ENCODE results near the gene TNFRSF18. TPM values are rescaled to one million over a fixed set of nuclear protein-coding genes. Genes with fewer than 3 reads are reported as not detected.

TNFRSF18 gene
- total and polyA plus RNA-seq, 2 donors = 0.77 TPM; not detected in 1

GRCh38 chr1:1206966-1207531 is 657 bp upstream of the TNFRSF18 start:
- H3K36me3 ChIP-seq (ENCODE audit: insufficient read depth) = no peaks in the 10 kb centered on the region
- 72% methylated on average over 19 of the region's 19 CpGs for WGBS
- no peak for DNase-seq (ENCODE audit: extremely low spot score)
- H3K4me1 ChIP-seq (ENCODE audit: insufficient read depth) = no peaks in the 10 kb centered on the region
- H3K27ac ChIP-seq (ENCODE audit: low read depth) = no peak overlapping the region
- no peak overlapping the region for H3K4me3 ChIP-seq (ENCODE audit: low read depth, low read length)

GRCh38 chr1:1205769-1206375 is 520 bp downstream of the TNFRSF18 start:
- H3K4me3 ChIP-seq (ENCODE audit: low read depth, low read length) = peak overlapping the region; percentile 4

GRCh38 chr1:1204998-1205768 is 1.2 kb downstream of the TNFRSF18 start:
- 87% methylated on average over 19 of the region's 19 CpGs for WGBS
- Histone ChIP-seq H3K4me3 (ENCODE audit: low read depth, low read length) (no peak overlapping the region), H3K27ac (ENCODE audit: low read depth) (no peak overlapping the region), H3K36me3 (ENCODE audit: insufficient read depth) (no peaks in the 10 kb centered on the region), H3K4me1 (ENCODE audit: insufficient read depth) (no peaks in the 10 kb centered on the region)
- no peak for DNase-seq (ENCODE audit: extremely low spot score)

More at GRCh38 chr1:1205769-1206375, 520 bp downstream of the TNFRSF18 start:
- Histone ChIP-seq H3K36me3 (ENCODE audit: insufficient read depth) (no peaks in the 10 kb centered on the region), H3K27ac (ENCODE audit: low read depth) (no peak overlapping the region), H3K4me1 (ENCODE audit: insufficient read depth) (no peaks in the 10 kb centered on the region)
- no peak for DNase-seq (ENCODE audit: extremely low spot score)
- WGBS = 33% methylated on average over 31 of the region's 31 CpGs

- H3K36me3 ChIP-seq (ENCODE audit: insufficient read depth) = no peaks in the 10 kb centered on the region
- WGBS = 91% methylated on average over 8 of the region's 8 CpGs
- no peak for DNase-seq (ENCODE audit: extremely low spot score)
- H3K27ac ChIP-seq (ENCODE audit: low read depth) = no peak overlapping the region
- H3K4me1 ChIP-seq (ENCODE audit: insufficient read depth) = no peaks in the 10 kb centered on the region
- no peak overlapping the region for H3K4me3 ChIP-seq (ENCODE audit: low read depth, low read length)
Observed at GRCh38 chr1:1204425-1204920, 1.9 kb downstream of the TNFRSF18 start.

GRCh38 chr1:1203561-1204424 is 2.6 kb downstream of the TNFRSF18 start:
- Histone ChIP-seq H3K4me3 (ENCODE audit: low read depth, low read length) (no peak overlapping the region), H3K36me3 (ENCODE audit: insufficient read depth) (no peaks in the 10 kb centered on the region), H3K4me1 (ENCODE audit: insufficient read depth) (no peaks in the 10 kb centered on the region), H3K27ac (ENCODE audit: low read depth) (no peak overlapping the region)
- 79% methylated on average over 49 of the region's 49 CpGs for WGBS
- DNase-seq (ENCODE audit: extremely low spot score) = no peak

GRCh38 chr1:1202831-1203560 is 3.4 kb downstream of the TNFRSF18 start:
- no peak overlapping the region for H3K27ac ChIP-seq (ENCODE audit: low read depth)
- H3K36me3 ChIP-seq (ENCODE audit: insufficient read depth) = no peaks in the 10 kb centered on the region
- DNase-seq (ENCODE audit: extremely low spot score) = no peak
- H3K4me3 ChIP-seq (ENCODE audit: low read depth, low read length) = no peak overlapping the region
- H3K4me1 ChIP-seq (ENCODE audit: insufficient read depth) = no peaks in the 10 kb centered on the region
- WGBS = 74% methylated on average over 27 of the region's 27 CpGs

GRCh38 chr1:1200876-1201810 is 5.2 kb downstream of the TNFRSF18 start:
- WGBS = 1% methylated on average over 108 of the region's 109 CpGs
- no peak for DNase-seq (ENCODE audit: extremely low spot score)
- no peaks in the 10 kb centered on the region for H3K4me1 ChIP-seq (ENCODE audit: insufficient read depth)
- H3K27ac ChIP-seq (ENCODE audit: low read depth) = no peak overlapping the region
- H3K36me3 ChIP-seq (ENCODE audit: insufficient read depth) = no peaks in the 10 kb centered on the region
- peak overlapping the region; percentile 42 for H3K4me3 ChIP-seq (ENCODE audit: low read depth, low read length)

GRCh38 chr1:1199961-1200875 is 6.2 kb downstream of the TNFRSF18 start:
- H3K27ac ChIP-seq (ENCODE audit: low read depth) = no peak overlapping the region
- H3K36me3 ChIP-seq (ENCODE audit: insufficient read depth) = no peaks in the 10 kb centered on the region
- DNase-seq (ENCODE audit: extremely low spot score) = no peak
- no peaks in the 10 kb centered on the region for H3K4me1 ChIP-seq (ENCODE audit: insufficient read depth)
- 80% methylated on average over 31 of the region's 31 CpGs for WGBS
- H3K4me3 ChIP-seq (ENCODE audit: low read depth, low read length) = no peak overlapping the region

- H3K4me1 ChIP-seq (ENCODE audit: insufficient read depth) = no peaks in the 10 kb centered on the region
- WGBS = 88% methylated on average over 22 of the region's 22 CpGs
- no peaks in the 10 kb centered on the region for H3K36me3 ChIP-seq (ENCODE audit: insufficient read depth)
- no peak for DNase-seq (ENCODE audit: extremely low spot score)
- no peak overlapping the region for H3K27ac ChIP-seq (ENCODE audit: low read depth)
- no peak overlapping the region for H3K4me3 ChIP-seq (ENCODE audit: low read depth, low read length)
Observed at GRCh38 chr1:1199141-1199960, 7.0 kb downstream of the TNFRSF18 start.

- Histone ChIP-seq H3K4me3 (ENCODE audit: low read depth, low read length) (no peak overlapping the region), H3K4me1 (ENCODE audit: insufficient read depth) (no peaks in the 10 kb centered on the region), H3K36me3 (ENCODE audit: insufficient read depth) (no peaks in the 10 kb centered on the region), H3K27ac (ENCODE audit: low read depth) (no peak overlapping the region)
- WGBS = 70% methylated on average over 23 of the region's 23 CpGs
- no peak for DNase-seq (ENCODE audit: extremely low spot score)
Observed at GRCh38 chr1:1198423-1199140, 7.8 kb downstream of the TNFRSF18 start.
